Measurements from ENCODE around the gene TIFAB. TPM values are rescaled to one million over a fixed set of nuclear protein-coding genes. Genes with fewer than 3 reads are reported as not detected.

Gene TIFAB
- total and polyA plus RNA-seq, 8 donors, result 0.12 to 0.21 TPM; not detected in 6

DNA sequence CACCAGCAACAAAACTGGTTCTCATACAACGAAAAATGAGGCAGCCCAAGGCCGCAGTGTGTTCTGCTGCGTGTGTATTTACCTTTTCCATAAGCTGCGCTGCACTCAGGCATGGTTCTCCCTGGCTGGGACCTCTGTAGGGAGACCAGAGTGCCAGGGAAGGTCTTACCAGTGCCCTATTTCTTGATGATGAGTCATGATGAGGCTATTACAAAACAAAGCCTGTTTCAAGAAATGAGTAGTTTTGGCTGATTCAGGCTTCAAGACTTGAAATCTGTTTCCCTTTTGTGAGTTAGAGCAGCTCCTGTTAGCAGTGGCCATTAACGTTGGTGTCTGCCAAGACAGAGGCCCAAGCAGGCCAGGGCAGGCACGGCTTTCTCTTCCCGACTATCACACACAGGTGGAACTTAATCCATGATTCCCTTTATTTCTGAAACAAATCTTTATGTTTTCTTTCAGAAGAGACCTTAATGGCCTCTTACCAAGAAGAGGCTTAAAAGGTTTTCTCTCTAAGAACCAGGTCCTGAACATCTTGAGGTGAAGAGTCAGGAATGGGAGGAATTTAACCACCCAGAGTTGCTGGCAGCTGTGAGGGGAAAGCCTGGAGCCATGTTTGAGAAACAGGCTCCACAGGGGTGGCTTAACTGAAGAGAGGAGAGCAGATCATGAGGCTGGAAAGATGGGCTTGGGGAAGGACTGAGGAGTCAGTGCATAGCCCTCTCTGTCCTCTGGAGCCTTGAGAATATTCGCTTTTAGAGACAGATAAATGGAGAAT lies 41.4 kb upstream of the TIFAB start:
- Histone ChIP-seq H3K27me3 (peaks cover 0 to 14% (median 6%) of the 10 kb centered on the region in 4 donors), H3K4me1 (peaks cover 0 to 6% (median 2%) of the 10 kb centered on the region in 3 donors), H3K36me3 (no peaks in the 10 kb centered on the region), H3K27ac (no peak overlapping the region), H3K9me3 (no peaks in the 10 kb centered on the region), H3K4me3 (no peak overlapping the region)
- ATAC-seq (peak in 1 of 4 donors; percentile 36), DNase-seq (no peak), FAIRE-seq (no peak)
- 61 to 76% methylated on average over 8 of the region's 8 CpGs for WGBS, 2 donors
- intact Hi-C loops (cut with DNase I), result no loop called here
- TF ChIP-seq, protein P1, sequence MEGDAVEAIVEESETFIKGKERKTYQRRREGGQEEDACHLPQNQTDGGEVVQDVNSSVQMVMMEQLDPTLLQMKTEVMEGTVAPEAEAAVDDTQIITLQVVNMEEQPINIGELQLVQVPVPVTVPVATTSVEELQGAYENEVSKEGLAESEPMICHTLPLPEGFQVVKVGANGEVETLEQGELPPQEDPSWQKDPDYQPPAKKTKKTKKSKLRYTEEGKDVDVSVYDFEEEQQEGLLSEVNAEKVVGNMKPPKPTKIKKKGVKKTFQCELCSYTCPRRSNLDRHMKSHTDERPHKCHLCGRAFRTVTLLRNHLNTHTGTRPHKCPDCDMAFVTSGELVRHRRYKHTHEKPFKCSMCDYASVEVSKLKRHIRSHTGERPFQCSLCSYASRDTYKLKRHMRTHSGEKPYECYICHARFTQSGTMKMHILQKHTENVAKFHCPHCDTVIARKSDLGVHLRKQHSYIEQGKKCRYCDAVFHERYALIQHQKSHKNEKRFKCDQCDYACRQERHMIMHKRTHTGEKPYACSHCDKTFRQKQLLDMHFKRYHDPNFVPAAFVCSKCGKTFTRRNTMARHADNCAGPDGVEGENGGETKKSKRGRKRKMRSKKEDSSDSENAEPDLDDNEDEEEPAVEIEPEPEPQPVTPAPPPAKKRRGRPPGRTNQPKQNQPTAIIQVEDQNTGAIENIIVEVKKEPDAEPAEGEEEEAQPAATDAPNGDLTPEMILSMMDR (IDR thresholded peaks at IDR 0.05), result no peak

DNA sequence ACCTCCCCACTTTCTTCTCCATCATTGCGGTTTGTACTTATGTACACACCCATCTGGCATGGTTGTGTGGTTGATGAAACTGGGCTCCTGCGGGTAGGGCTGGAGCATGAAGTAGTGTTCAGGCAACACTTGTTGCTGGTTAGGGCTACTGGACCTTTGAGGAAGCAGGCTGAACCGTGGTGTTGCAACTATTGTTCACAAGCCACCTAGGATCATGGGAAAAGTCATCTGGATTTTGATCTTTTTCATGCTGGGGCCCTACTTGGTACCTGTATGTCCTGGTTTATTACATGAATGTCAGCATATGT lies 40.1 kb upstream of the TIFAB start:
- intact Hi-C loops (cut with DNase I), result no loop called here
- Histone ChIP-seq H3K4me3 (no peak overlapping the region), H3K9me3 (no peaks in the 10 kb centered on the region), H3K27me3 (peaks cover 0 to 14% (median 6%) of the 10 kb centered on the region in 4 donors), H3K36me3 (no peaks in the 10 kb centered on the region), H3K27ac (no peak overlapping the region), H3K4me1 (peaks cover 0 to 9% (median 3%) of the 10 kb centered on the region in 3 donors)
- WGBS, 2 donors, result 36% methylated on average over 3 of the region's 3 CpGs
- FAIRE-seq (no peak), DNase-seq (no peak), ATAC-seq (no peak)
- TF ChIP-seq, protein P1 (IDR thresholded peaks at IDR 0.05), result no peak

- Histone ChIP-seq H3K27me3 (peaks cover 0 to 14% (median 6%) of the 10 kb centered on the region in 4 donors), H3K36me3 (no peaks in the 10 kb centered on the region), H3K9me3 (no peaks in the 10 kb centered on the region), H3K27ac (no peak overlapping the region), H3K4me3 (no peak overlapping the region), H3K4me1 (peaks cover 0 to 9% (median 3%) of the 10 kb centered on the region in 3 donors)
- WGBS, 2 donors, result 6 to 7% methylated on average over 39 to 40 of the region's 40 CpGs
- intact Hi-C loops (cut with DNase I), result no loop called here
- TF ChIP-seq, protein P1 (IDR thresholded peaks at IDR 0.05), result no peak
- FAIRE-seq, result no peak
- no peak for DNase-seq
- peak in 3 of 4 donors; percentile 56 to 71 (median 70) for ATAC-seq
These were observed 39.6 kb upstream of the TIFAB start for GRCh38 chr5:135491552-135492318.

DNA sequence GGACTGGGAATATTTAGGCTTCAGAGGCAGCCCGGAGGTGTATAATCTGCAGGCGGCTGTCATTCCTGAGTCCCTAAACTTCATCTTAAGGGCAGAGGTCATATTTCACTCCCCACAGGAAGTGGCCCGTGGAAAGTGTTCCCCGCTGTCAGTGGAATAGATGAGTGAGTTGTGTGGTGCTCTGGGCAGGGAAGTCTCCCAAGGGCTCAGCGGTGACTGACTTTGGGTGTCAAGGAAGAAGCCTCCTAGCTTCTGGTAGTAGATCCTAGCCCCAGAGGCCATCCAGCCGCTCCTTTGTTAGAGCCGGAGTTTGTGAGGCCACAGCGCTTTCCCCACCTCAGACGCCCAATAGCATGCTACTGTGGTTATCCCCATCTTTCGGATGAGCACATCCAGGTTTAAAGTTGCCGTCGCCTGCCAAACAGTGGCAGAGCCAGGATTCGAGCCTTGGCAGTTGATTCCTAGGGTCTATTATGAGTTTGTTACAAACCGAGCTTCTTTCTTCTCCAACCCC lies 38.9 kb upstream of the TIFAB start:
- FAIRE-seq (no peak), DNase-seq (no peak), ATAC-seq (no peak)
- no peak overlapping the region for H3K27ac ChIP-seq
- H3K9me3 ChIP-seq, result no peaks in the 10 kb centered on the region
- intact Hi-C loops (cut with DNase I), result no loop called here
- TF ChIP-seq, protein P1 (IDR thresholded peaks at IDR 0.05), result no peak
- H3K36me3 ChIP-seq, result no peaks in the 10 kb centered on the region
- H3K4me3 ChIP-seq, result no peak overlapping the region
- peaks cover 0 to 9% (median 3%) of the 10 kb centered on the region in 3 donors for H3K4me1 ChIP-seq
- H3K27me3 ChIP-seq, result peaks cover 0 to 15% (median 6%) of the 10 kb centered on the region in 4 donors
- WGBS, 2 donors, result 16 to 19% methylated on average over 14 of the region's 14 CpGs
